SH-SY5Y (cell line): ENCODE data around the gene LRBA.

Experiments used
- GATA2 ChIP-seq: IDR thresholded peaks from 2 replicates; pipeline ENCODE4 v1.6.1; 2011; ENCODE audit warnings: mild to moderate bottlenecking, low read depth, low read length
- GATA3 ChIP-seq: IDR thresholded peaks from 2 replicates; pipeline ENCODE4 v1.6.1; 2011; ENCODE audit warnings: low read depth, mild to moderate bottlenecking, low read length, moderate library complexity

DNA sequence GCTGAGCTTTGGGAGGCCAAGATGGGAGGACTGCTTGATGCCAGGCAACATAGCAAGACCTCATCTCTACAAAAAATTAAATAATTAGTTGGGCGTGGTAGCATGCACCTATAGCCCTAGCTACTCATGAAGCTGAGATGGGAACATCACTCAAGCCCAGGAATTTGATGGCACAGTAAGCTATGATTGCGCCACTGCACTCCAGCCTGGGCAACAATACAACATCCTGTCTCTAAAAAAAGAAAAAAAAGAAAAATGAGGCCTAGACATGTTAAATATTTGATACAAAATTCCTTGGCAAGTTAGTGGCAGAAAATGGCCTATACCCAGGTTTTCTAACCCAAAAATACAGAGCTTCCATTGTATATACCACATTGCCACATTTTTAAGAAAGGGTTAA lies 521.2 kb downstream of the LRBA start:
- no peak for TF ChIP-seq GATA3
- TF ChIP-seq GATA2 = no peak
